GM18861 (cell line): ENCODE measurements around the gene MTCL1.

Source experiments
- ATAC-seq: cut with Tn5 transposase; IDR thresholded peaks from one replicate; pipeline ENCODE4 v1.9.1; 2021; ENCODE audit not compliant: unreplicated experiment

MTCL1 gene

GRCh38 chr18:8826971-8827370, 121.6 kb downstream of the MTCL1 start:
- ATAC-seq: no peak

DNA sequence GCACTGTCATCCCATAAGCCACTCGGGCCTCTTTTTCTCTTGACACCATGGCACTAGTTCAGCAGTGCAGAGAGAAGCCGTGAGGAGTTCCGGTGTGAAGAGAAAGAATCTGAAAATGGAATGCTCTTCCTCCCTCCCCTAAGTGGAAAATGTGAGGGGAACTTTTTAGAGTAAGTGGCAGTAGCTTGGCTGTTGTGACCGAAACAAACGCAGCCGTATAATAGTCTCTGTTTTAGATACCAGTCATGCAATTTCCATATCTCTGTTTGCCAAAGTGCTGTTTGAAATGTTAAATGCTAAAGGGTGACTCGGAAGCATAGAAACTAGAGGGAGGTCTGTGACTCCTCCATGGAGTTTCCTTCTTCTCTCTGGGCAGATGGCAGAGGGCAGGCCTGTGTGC, 122.9 kb downstream of the MTCL1 start:
- ATAC-seq: no peak

GRCh38 chr18:8828798-8829197, 123.4 kb downstream of the MTCL1 start:
- no peak for ATAC-seq

DNA sequence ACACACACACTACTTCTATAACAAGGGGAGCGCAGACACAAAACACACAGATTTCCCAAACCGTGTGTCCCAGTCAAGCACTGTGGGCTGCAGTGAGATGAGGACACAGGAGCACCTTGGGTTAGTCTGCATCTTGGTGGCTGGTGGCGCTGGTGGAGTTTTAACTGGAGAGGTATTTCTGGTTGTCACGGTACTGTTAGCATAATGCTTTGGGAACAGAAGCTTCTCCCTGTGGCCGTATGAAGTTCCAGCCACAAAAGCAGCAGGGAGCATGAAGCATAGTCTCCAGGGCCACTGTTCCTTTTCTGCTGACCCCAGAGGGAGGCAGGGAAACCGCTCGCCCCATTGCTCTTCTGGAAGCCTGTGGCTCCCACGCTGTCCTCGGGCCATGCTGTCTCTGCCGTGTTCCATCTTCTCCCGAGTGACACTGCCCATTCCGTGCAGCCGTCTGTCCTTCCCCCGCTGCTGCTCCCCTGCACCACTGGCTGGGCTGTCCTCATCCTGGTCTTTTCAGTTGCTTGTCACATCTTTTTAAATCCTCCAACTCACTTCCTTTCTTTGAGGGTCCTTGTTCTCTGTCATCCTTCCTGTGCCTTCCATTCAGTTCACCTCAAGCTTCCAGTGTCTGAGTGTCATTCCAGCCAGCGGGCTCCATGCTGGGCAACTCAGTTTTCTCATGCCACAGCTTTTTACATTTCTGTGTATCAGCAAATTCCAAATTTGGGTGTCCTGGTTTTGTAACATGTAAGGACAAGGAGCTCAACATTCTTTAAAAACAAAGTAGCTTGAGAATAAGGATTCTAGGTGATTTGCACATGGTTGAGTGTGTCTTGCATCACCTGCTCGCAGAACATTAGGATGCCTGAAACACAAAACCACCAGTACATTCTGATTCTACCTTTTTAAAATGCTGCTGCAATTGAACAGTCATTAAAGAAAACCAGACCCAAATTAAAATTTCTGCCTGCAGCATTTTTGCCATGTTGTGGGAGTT, 125.0 kb downstream of the MTCL1 start:
- no peak for ATAC-seq

DNA sequence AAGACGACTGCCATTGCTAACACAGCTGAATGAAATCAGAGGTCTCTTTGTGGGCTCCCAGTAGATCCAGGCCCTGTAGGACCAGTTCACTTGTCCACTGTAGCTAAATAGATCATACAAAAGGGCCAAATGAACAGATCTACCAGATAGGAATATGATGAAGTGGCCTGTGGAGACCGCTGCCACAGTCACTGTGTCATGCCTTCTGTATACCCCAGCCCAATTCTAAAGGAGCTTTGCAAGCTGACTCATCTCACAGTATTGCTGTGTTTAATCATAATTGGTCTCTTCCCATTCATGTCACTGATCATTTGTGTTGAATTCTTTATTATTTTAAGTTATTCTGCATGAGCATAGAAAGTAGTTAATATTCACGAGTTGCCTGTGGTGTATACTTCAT, 125.8 kb downstream of the MTCL1 start:
- ATAC-seq: no peak

- ATAC-seq: no peak
These were observed 126.2 kb downstream of the MTCL1 start for GRCh38 chr18:8831531-8831930.

- ATAC-seq: no peak
These were observed 128.1 kb downstream of the MTCL1 start for GRCh38 chr18:8833480-8833879.

DNA sequence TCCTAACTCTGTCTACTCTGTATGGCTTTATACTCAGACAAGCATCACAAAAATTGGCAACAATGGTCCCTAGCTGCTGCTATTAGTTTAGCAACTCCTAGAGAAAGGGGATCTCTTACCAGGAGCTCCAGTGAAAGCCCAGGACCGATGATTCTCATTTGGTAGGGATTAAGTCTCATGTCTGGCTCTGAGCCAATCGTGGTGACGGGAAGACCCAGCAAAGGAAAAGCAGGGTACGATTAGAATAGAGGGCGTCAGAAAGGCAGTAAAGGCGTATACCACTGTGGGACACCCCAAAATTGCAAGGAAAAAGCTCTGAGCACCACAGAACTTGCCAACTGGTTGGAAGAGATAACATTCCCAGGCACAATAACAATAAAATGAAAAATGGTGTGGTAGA, 129.5 kb downstream of the MTCL1 start:
- ATAC-seq: no peak

GRCh38 chr18:8835521-8835953, 130.2 kb downstream of the MTCL1 start:
- ATAC-seq: no peak

- ATAC-seq: no peak
These were observed 133.9 kb downstream of the MTCL1 start for GRCh38 chr18:8839281-8839680.

DNA sequence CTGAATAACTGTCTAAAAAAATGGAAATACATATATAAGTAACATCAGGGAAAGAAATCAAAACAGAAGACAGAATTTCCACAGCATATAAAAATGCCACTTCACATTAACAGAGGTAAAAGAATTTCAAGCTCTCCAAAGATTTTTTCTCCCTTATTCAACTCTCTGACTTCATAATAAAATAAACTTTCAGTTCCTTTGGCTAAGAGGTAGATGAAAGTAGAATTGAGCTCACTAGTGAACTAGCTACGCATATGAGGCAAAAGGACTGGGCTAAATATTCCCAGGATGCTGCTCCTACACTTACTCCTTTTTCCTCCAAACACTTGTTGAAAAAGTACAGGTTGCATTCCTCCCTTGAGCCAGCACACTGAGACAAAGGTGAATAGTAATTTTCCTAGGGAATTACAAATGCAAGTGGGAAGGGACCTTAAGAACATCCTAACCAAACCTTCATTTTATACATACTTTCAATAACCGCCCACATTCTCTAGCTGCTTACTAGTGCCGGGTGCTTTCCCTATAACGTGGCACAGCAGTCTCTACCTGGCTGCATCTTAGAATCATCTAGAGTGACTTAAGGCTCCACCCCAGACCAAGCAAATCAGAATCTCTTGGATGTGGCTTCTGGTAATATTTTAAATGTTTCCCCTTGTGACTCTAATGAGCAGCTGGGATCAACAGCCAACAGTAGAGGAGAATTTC, 136.6 kb downstream of the MTCL1 start:
- no peak for ATAC-seq

- no peak for ATAC-seq
These were observed 137.2 kb downstream of the MTCL1 start for GRCh38 chr18:8842506-8842905.

DNA sequence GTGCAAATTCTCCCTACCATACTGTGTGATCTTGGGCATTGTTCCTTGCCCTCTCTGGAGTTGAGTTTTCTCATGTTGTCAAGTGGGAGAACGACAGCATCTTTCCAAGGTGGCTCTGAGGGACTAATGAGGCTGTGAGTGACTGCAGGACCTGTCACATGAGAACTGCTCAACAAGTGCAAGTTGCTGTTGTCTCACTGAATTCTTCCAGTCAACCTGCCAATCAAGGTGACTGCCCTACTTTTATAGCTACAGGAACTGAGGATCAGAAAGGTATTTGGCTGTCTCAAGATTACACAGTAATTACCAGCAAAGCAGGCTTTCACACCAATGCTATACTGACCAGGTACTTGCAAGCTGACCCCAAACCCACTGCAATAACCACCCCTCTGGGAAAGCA, 137.6 kb downstream of the MTCL1 start:
- no peak for ATAC-seq

- no peak for ATAC-seq
These were observed 139.4 kb downstream of the MTCL1 start for GRCh38 chr18:8844721-8845148.

DNA sequence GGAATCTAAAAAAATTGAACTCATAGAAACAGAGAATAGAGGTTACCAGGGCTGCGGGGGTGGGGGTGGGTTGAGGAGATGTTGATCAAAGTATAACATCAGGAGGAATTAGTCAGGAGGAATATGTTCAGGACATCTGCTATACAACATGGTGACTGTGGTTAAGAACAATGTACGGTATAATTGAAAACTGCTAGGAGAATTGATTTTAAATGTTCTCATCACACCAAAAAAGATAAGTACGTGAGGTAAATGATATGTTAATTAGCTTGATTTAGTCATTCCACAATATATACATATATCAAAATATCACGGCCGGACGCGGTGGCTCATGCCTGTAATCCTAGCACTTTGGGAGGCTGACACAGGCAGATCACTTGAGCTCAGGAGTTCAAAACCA, 140.2 kb downstream of the MTCL1 start:
- no peak for ATAC-seq

GRCh38 chr18:8847066-8847755, 141.9 kb downstream of the MTCL1 start:
- ATAC-seq: no peak

DNA sequence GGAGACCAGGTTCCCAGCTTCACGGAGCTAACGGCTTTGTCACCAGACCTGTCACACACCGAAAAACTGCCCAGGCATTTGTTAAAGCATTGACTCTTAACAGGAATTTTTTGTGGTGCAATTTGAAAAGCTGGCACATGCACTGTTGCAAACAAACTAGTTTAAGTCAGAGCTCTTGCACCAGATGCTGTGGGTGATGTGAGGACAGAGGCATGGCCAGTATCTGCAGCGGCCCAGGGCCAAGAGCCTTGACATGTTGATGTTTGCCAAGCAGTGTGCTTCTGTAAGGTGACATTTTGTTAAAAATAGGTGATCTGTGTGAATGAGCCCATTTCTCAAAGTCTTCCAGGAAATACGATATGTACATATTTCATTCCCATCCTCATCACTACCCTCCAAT, 142.5 kb downstream of the MTCL1 start:
- no peak for ATAC-seq

DNA sequence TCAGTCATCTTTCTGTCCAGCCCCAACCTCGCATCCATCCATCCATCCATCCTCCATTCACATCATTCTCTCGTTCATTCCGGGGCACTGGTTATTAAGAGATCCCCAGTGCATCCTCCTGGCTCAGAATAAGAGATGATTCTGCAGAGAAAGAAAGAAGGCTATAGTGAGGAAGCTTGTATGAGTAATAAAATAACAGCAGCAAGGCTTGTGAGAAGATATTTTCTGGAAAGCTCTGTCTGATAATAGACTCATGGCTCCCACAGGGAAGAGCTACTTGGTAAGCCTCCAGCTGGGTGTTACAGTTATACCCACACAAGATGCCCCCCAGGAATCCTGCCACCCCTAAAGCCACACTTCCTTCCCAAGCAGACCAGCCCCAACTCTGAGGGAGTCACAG, 143.2 kb downstream of the MTCL1 start:
- no peak for ATAC-seq

DNA sequence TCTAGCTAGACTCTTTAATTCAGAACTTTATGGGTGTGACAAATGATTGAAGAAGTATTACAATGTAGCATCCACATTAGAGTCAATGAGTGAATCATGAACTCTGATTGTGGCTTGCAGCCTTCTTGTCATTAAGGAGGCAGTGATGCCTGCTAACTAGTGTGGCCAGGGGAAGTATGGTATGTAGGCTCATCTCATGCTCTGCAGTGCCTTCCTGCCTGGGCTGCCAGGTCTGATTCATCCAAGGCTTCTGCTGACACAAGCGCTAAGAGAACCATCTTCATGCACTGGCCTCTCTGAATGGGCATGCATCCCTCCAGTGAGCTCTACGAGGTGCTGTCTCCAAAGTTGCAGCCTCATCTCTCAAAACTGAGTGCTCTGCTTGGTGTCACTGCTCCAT, 144.3 kb downstream of the MTCL1 start:
- no peak for ATAC-seq

DNA sequence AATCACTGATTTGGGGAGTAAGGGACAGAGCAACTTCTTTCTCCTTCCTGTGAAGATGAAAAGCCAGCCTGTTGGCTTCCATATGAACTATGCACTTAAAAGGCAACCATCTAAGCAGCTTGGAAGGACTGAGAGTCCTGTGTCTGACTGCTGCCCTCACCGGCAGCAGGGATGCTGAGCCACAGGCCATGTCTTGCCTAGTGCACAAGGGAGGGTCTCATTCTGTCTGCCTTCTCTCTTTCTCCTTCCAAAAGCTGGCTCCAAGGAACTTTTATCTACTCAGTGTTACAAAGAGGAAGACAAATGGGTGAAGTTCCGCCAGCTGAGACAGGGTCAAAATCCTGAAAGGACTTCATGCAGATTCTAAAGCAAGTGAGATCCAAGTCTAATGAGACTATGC, 146.3 kb downstream of the MTCL1 start:
- no peak for ATAC-seq

- ATAC-seq: no peak
These were observed 149.2 kb downstream of the MTCL1 start for GRCh38 chr18:8854550-8854949.

DNA sequence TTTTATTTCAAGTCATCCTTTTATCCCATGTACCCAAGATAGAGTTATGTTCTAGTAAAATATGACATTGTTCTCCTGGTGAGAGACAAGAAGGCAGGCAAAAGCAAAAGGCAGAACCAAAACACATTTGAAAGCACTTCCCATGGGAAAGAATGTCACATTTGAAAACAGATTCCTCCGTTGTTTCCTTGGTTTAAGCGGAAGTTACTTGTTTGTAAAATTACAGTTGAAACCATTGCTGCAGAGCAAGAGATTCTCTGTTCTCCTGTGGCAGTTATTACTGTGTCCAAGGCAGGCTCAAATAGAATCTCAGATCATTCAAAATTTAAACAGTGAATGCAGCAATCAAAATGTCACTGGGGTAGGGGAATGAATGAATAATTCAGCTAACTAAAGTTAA, 149.6 kb downstream of the MTCL1 start:
- no peak for ATAC-seq
